Stimulated activated CD8-positive, alpha-beta memory T cell treated with anti-CD3 and anti-CD28 coated beads, Interleukin-15, amount 100 ng/mL, for 24 hours (primary cell): ENCODE results near the gene ANO3.

ENCODE experiments used
- DNase-seq: peaks from one replicate; pipeline ENCODE4 v3.0.0-alpha.2; 2020; ENCODE audit warnings: low read depth

ANO3 gene

GRCh38 chr11:26359055-26359454 lies 27.1 kb downstream of the ANO3 start:
- no peak for DNase-seq

- no peak for DNase-seq
Observed at GRCh38 chr11:26365284-26365683, 33.4 kb downstream of the ANO3 start.

GRCh38 chr11:26377619-26378018 lies 45.7 kb downstream of the ANO3 start:
- DNase-seq = no peak

- no peak for DNase-seq
Observed at GRCh38 chr11:26399336-26399735, 67.4 kb downstream of the ANO3 start.

- DNase-seq = no peak
Observed at GRCh38 chr11:26410706-26411366, 78.9 kb downstream of the ANO3 start.

GRCh38 chr11:26412955-26413354 lies 81.0 kb downstream of the ANO3 start:
- no peak for DNase-seq

GRCh38 chr11:26418386-26418912 lies 86.5 kb downstream of the ANO3 start:
- no peak for DNase-seq

- no peak for DNase-seq
Observed at GRCh38 chr11:26420331-26420730, 88.4 kb downstream of the ANO3 start.

- DNase-seq = no peak
Observed at GRCh38 chr11:26424255-26424654, 92.3 kb downstream of the ANO3 start.

GRCh38 chr11:26439854-26440253 lies 107.9 kb downstream of the ANO3 start:
- DNase-seq = no peak

GRCh38 chr11:26442131-26442530 lies 110.2 kb downstream of the ANO3 start:
- no peak for DNase-seq

GRCh38 chr11:26443617-26444016 lies 111.7 kb downstream of the ANO3 start:
- no peak for DNase-seq

GRCh38 chr11:26457636-26458035 lies 125.7 kb downstream of the ANO3 start:
- DNase-seq = no peak

- no peak for DNase-seq
Observed at GRCh38 chr11:26465274-26465673, 133.3 kb downstream of the ANO3 start.

GRCh38 chr11:26467506-26467905 lies 135.6 kb downstream of the ANO3 start:
- DNase-seq = no peak

- no peak for DNase-seq
Observed at GRCh38 chr11:26470992-26471391, 139.1 kb downstream of the ANO3 start.

- no peak for DNase-seq
Observed at GRCh38 chr11:26473216-26474194, 141.6 kb downstream of the ANO3 start.

- no peak for DNase-seq
Observed at GRCh38 chr11:26474401-26474800, 142.5 kb downstream of the ANO3 start.

GRCh38 chr11:26477396-26477795 lies 145.5 kb downstream of the ANO3 start:
- DNase-seq = no peak

GRCh38 chr11:26478710-26479109 lies 146.8 kb downstream of the ANO3 start:
- no peak for DNase-seq

GRCh38 chr11:26480041-26480440 lies 148.1 kb downstream of the ANO3 start:
- DNase-seq = no peak

- DNase-seq = no peak
Observed at GRCh38 chr11:26483108-26483507, 151.2 kb downstream of the ANO3 start.

- DNase-seq = no peak
Observed at GRCh38 chr11:26490546-26490945, 158.6 kb downstream of the ANO3 start.
